HG03521 (cell line): ENCODE results near the gene PRKRIP1.
"Not testable (repeated sequence)": the region's sequence is repeated elsewhere in the genome, so short reads cannot be mapped to it uniquely, and the experiment has no call there.

Experiments used
- ATAC-seq: cut with Tn5 transposase; IDR thresholded peaks from one replicate; pipeline ENCODE4 v1.9.1; 2021; ENCODE audit warnings: mild to moderate bottlenecking, moderate library complexity; ENCODE audit not compliant: unreplicated experiment

PRKRIP1 gene

DNA sequence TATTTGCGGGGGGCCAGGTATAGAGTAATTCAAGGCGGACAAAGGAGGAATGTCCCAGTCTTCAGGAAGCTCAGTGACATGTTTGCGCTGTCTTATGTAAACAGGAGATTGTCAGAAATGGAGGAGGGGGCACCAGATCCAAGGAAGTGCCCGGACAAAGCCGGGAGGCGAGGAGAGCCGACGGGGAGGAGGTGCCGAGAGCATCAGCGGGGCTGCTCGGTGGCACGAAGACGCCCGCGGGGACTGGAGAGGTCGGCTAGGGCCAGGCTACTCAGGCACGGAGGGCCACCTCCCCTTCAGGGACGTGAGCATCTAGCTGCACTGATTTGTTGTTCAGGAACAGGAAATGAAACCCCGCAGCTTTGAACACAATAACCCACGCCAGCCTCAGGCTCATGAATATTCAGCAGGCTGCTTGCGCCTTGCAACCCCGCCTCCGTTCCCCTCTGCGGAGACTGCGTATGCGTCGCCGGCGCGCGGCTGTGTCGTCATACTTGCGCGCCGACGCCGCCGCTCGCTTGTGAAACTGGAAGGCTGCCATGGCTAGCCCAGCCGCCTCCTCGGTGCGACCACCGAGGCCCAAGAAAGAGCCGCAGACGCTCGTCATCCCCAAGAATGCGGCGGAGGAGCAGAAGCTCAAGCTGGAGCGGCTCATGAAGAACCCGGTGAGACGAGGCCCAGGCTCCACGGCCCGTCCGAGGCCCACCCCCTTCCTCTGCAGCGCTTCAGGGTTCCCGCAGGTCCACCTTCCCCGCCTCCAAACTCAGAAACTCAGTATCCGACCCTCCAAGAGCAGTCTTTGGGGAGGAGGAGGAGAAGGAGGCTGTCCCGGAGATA, at the start of gene PRKRIP1:
Gene PRKRIP1 (plus strand): TSS at position 491 of the 837 bp plus-strand sequence. CDS start 49 bp downstream, at position 540.
- ATAC-seq: peak; percentile 98

- not testable (repeated sequence) for ATAC-seq
These were observed 49.2 kb upstream of the PRKRIP1 start for GRCh38 chr7:102346983-102347382.

- ATAC-seq: not testable (repeated sequence)
These were observed 39.8 kb upstream of the PRKRIP1 start, which contains the start of gene SPDYE6 for GRCh38 chr7:102356344-102356743. Gene SPDYE6 (minus strand): TSS chr7:102356444. CDS start chr7:102356023, 421 bp downstream.

- ATAC-seq: peak; percentile 99
These were observed 32.4 kb upstream of the PRKRIP1 start for GRCh38 chr7:102363549-102364393.

- not testable (repeated sequence) for ATAC-seq
These were observed 31.7 kb upstream of the PRKRIP1 start for GRCh38 chr7:102364394-102364886.

- not testable (repeated sequence) for ATAC-seq
These were observed 30.8 kb upstream of the PRKRIP1 start for GRCh38 chr7:102365390-102365789.

DNA sequence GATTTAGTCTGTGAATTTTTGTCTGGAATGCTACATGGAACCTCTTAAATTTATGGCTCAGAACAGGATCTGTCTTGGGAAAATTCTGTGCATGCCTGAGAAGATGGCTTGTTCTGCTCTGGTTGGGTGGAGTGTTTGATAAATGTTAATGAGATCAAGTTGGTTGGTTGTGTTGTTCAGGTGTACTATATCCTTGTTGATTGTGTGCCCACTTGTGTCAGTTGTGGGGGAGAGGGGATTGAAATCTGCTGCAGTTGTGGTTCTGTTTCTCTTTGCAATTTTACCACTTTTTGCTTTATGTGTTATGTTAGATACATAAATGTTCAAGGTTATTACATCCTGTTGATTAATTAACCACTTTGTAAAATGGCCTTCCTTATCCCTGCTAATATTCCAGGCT, 26.1 kb upstream of the PRKRIP1 start:
- not testable (repeated sequence) for ATAC-seq

- not testable (repeated sequence) for ATAC-seq
These were observed 23.4 kb upstream of the PRKRIP1 start for GRCh38 chr7:102372796-102373195.

DNA sequence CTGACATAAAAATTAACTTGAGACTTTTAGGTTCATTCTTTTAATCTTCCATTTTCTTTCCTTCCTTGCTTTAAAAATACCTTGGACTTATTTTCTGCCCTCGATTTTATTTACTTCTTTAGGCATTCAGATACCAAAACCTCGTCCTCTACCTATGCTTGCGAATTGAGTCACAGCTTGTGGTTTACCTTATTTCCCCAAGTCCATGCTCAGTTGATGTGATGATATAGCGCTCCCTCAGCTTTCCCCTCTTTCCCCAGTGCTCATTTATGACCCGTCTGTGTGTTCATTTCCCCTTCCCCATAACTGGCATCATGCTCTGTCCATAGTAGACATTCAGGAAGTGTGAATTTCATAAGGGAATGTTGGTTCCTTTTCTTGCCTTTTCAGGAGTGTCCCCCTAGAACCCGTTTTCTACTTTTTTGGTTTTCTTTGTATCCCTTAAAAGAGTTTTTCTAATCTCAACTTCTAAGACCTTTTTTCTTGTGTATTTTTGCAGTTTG, 19.1 kb upstream of the PRKRIP1 start:
- ATAC-seq: no peak

DNA sequence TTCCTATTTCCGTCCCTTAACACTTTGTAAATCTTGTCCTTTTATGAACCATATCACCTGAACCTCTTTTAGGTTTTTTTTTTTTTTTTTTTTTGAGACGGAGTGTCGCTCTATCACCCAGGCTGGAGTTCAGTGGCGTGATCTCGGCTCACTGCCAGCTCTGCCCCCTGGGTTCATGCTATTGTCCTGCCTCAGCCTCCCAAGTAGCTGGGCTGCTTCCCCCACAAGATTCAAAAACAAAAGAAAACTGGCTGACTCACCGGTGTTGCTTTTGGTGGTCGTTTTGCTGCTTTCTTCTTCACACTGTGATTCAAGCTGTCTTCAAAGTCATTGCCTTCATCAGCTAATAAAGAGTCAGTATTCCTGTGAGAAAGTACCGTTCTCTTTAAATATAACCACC, 15.3 kb upstream of the PRKRIP1 start:
- ATAC-seq: not testable (repeated sequence)

DNA sequence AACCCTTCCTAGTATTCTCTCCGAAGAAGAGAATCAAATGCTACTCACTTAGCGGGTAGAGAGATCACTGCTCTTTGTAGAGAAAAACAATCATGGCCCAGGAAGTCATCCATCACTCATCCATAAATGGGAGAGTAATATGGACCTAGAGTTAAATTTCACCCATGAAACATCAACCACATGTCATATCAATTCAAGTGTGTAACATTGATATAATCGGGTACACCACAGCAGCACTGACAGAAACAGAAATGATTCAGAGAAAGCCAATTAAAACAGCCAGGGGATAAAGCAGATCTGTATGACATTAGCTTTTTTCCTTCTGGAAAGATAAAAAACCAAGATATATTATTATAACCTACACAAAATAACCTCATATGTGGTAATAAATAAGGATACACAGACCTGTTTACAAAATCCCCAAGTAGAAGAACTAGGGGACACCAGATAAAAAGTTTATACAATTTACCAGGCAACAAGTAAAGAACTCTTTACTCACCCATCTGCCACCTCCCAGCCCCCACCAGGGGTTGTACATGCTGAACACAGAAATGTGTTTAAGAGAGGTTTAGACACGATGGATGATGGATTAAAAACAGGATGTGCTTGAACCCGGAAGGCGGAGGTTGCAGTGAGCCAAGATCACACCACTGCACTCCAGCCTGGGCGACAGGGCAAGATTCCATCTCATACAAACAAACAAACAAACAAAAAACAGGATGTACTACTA, 14.3 kb upstream of the PRKRIP1 start:
- not testable (repeated sequence) for ATAC-seq

DNA sequence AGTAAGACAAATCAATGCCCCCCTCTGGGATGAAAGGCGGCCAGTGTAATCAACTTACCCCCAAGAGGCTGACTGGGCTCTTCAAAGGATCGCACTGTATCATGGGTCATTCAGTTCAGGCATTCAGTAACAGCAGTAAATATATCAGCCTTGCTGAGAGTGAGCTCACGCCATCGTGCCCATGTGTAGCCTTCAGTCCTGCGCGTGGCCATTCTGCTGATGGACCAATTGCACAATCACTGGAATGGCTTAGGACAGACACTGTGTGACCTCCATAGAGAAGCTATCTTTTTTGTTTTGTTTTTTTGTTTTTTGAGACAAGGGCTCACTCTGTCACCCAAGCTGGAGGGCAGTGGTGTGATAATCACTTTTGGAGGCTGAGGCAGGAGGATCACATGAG, 9.1 kb upstream of the PRKRIP1 start:
- no peak for ATAC-seq

- ATAC-seq: no peak
These were observed 6.4 kb upstream of the PRKRIP1 start for GRCh38 chr7:102389810-102390209.

DNA sequence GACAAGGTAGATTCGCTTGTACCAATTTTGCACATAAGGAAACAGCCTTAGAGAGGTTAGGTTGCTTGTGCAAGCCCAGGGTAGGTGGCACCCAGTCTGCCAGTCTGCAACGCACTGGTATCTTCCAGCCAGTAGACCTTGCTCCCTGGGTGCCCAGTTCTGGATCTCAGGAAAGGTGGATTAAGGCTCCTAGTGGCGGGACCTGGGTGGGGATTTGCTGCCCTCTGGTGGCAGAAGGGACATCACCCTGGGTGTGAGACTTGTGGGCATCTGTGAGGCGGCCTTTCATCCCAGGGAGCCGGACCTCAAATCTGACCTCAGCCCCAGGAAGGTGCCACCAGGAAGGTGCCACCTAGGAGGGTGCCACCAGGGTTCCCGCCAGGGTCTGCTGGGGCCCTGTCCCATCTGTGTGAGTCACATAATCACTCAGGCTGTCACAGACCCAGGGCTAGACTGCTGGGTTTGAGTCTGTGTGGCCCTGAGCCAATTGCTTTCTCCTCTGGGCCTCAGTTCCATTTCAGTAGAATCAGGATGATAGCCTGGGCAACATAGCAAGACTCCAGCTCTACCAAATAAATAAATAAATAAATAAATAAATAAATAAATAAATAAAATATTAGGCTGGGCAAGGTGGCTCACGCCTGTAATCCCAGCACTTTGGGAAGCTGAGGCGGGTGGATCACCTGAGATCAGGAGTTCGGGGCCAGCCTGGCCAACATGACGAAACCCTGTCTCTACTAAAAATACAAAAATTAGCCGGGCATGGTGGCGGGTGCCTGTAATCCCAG, 5.3 kb upstream of the PRKRIP1 start:
- ATAC-seq: no peak

DNA sequence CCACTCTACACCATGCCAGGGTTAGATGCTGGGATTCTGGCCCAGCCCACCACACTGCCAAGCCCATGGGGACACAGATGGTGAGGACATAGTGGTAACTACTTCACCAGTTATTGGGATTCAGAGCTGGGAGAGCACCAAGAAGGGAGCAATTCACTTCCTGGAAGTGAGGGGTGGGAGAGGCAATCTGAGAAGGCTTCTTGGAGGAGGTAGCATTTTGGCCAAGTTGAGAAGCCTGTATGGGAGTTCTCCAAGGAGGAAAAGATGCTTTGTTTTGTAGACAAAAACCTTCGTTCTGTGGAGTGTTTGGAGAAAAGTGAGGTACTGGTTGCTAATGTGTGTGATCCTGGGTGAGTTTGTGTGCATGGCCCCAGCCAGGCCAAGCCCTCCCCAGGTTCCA, 3.8 kb upstream of the PRKRIP1 start:
- no peak for ATAC-seq

DNA sequence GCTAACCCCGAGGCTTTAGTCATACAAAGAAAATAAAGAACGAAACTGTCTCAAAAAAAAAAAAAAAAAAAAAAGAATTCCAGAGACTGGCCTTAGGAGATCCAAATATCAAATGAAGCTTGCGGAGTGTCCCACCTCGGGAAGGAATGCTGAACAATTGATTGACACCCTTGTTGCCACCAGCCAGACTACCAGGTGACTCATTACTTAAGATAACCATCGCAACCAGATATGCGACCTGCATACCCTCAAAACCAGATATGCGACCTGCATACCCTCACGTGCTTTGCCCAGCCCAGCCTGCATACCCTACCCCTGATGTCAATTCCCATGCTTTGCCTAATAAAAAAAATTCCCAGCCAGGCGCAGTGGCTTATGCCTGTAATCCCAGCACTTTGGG, 2.7 kb upstream of the PRKRIP1 start:
- ATAC-seq: no peak

DNA sequence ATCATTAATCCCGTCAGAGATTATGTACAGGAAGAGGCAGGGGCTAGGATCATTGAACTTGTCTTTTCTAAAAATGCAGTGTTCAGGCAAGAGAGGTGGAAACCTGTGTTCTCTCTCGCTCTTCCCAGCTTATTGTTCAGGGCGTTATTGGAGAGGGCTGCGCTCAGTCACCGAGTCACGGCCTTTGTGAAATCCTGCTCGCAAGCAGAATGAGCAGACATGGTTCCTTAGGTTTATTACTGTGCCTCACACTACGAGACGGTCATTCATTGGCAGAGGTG, 631 bp upstream of the PRKRIP1 start:
- ATAC-seq: no peak

DNA sequence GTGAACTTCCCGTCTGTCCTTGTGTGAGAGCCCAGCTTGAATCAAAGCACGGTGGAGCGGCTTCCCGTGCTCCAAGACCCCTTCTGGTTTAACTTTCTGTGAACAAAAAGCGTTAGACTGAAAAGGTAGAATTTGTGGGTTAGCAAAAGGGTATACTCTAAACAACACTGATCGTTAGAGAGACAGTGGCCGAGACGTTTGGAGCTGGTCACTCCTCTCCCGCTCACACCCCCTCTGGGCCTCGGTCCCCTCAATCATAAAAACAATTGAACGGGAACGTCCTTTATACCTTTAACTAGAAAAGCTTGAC, 502 bp downstream of the PRKRIP1 start:
- ATAC-seq: no peak

DNA sequence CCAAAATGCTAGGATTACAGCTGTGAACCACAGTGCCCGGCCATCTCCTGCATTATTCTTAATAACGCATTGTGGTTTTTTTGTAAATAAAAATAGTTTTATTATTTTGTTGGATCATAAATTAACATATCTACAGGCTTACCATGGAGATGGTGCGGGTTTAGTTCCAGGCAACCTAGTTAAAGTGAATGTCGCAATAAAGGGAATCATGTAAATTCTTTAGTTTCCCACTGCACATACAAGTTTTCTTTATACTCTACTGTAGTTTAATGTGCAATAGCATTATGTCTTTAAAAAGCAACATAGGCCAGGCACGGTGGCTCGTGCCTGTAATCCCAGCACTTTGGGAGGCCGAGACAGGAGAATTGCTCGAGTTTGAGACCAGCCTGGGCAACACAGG, 2.4 kb downstream of the PRKRIP1 start:
- no peak for ATAC-seq

DNA sequence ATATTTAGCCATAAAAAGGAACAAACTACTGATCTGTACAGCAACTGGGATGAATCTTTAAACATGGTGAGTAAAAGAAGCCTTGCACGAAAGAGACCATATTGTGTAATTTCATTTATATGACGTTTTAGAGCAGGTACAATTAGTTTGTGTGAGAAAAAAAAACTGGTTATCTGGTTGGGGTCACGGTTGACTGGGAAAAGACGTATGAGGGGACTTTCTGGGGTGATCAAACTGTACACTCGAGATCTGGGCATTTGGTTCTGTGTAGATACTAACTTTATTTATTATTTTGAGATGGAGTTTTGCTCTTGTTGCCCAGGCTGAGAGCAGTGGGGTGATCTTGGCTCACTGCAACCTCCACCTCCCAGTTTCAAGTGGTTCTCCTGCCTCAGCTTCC, 4.2 kb downstream of the PRKRIP1 start:
- ATAC-seq: no peak
